Measurements from ENCODE around the gene IKZF2.

The IKZF2 gene

DNA sequence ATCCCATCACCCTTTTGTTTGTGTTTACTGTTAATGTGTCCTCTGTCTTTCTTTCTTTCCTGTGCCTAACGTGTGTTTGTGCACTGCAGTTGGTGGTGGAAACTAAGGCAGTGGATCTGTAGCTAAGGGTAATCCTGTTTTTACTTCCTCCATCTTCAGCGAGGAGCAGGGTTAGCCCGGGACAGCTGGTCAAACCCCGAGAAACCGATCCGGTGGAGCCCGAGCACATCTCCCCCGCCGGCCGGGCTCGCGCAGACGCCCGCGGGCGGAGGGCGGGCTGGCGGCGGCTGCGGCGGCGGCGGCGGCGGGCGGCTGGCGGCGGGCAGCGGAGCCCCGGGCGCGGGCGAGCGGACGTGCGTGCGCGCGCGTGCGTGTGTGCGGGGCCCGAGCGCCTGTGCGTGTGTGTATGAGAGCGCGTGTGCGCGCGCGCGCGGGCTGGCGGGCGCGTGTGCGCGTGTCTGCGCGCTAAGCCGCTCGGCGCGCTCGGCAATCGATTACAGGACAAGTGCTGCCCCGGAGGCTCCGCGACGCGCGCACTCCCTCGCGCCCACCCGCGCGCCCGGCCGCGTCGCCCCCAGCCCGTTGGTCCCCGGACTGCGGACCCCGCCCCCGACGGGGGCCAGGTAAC is at the start of gene IKZF2:
IKZF2 (minus strand) TSS at position 176 of the 628 bp plus-strand sequence. CDS start 2,983 bp downstream, outside the sequence.
- peak; percentile 86 for DNase-seq (ENCODE audit: extremely low read depth, low read depth)
- TF ChIP-seq, protein P1, sequence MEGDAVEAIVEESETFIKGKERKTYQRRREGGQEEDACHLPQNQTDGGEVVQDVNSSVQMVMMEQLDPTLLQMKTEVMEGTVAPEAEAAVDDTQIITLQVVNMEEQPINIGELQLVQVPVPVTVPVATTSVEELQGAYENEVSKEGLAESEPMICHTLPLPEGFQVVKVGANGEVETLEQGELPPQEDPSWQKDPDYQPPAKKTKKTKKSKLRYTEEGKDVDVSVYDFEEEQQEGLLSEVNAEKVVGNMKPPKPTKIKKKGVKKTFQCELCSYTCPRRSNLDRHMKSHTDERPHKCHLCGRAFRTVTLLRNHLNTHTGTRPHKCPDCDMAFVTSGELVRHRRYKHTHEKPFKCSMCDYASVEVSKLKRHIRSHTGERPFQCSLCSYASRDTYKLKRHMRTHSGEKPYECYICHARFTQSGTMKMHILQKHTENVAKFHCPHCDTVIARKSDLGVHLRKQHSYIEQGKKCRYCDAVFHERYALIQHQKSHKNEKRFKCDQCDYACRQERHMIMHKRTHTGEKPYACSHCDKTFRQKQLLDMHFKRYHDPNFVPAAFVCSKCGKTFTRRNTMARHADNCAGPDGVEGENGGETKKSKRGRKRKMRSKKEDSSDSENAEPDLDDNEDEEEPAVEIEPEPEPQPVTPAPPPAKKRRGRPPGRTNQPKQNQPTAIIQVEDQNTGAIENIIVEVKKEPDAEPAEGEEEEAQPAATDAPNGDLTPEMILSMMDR (IDR thresholded peaks at IDR 0.05; ENCODE audit: low read depth, low read length) = no peak

DNA sequence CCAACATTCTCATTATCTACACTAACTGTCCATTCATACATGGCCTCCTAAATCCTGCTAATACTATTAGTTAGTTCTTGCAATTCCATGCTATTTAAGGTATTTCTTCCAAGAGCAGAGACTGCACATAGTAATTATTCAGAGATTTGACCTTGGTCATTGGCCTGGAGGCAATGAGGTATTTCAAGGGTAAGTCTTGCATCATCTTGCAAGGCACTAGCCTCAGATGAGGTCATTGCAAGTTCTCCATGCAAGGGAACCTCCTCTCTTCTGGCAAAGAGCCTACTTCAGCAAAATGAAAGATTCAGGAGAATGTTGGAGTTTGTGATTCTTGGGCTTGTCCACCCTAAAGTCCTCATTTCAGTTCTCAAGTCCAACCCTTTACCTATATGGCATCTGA is 48.5 kb upstream of the IKZF2 start:
- peak; percentile 36 for DNase-seq (ENCODE audit: extremely low read depth, low read depth)
- TF ChIP-seq, protein P1 (IDR thresholded peaks at IDR 0.05; ENCODE audit: low read depth, low read length) = no peak

DNA sequence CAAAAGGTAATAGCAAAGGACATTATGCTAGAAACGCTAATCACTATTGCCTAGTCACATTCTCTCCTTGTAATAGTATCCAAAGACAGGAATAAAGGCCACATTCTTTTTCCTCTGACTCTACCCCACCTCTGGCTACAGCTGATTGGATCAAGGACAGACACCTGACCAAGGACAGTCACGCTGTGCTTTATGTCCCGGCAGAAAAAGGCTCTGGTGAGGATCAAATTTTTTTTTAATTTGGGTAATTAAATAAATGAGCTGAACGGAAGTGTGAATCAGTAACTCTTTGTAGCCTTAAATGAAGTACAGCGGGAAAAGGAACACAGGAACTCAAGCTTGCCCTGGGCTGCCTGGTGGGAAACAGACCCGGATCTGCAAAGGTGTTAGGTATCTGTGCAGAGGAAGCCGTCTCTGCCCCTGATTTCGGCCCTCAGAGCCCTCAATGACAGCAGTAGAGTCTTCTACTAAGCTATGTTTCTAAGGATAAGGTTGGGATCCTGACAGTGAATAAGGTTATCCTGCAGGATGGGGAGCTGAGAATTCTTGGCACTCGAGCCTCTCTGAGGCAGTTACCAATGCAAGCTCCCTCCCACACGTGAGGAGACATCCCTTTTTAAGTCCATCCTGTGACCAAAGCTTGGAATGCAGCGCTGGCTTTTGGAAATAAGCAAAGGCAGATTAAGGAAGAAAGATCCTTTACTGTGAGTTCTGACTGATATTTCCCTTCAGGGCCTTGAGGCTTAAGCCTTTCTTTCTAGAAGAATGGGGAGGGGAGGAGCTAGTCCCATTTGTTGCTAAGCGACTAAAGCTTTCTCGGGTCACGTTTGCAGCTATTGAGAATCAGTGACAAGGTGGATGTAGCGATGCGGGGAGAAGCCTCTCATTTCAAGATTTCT is 37.8 kb upstream of the IKZF2 start:
- DNase-seq (ENCODE audit: extremely low read depth, low read depth) = no peak
- TF ChIP-seq, protein P1 (IDR thresholded peaks at IDR 0.05; ENCODE audit: low read depth, low read length) = no peak

DNA sequence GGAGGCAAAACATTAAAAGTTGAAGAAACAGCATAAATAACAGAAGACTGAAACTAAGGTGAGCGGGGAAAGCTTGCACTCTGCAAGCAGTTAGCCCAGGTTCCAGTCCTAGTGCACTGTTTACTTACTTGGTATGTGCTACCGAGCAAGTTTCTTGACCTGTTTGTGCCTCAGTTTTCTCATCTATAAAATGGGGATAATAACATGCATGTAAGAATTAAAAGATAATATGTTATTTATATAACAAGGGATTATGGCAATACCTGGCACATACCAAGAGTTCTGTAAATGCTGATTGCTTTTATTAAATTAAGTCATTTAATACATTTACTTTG is 37.1 kb upstream of the IKZF2 start:
- DNase-seq (ENCODE audit: extremely low read depth, low read depth) = no peak
- TF ChIP-seq, protein P1 (IDR thresholded peaks at IDR 0.05; ENCODE audit: low read depth, low read length) = no peak

DNA sequence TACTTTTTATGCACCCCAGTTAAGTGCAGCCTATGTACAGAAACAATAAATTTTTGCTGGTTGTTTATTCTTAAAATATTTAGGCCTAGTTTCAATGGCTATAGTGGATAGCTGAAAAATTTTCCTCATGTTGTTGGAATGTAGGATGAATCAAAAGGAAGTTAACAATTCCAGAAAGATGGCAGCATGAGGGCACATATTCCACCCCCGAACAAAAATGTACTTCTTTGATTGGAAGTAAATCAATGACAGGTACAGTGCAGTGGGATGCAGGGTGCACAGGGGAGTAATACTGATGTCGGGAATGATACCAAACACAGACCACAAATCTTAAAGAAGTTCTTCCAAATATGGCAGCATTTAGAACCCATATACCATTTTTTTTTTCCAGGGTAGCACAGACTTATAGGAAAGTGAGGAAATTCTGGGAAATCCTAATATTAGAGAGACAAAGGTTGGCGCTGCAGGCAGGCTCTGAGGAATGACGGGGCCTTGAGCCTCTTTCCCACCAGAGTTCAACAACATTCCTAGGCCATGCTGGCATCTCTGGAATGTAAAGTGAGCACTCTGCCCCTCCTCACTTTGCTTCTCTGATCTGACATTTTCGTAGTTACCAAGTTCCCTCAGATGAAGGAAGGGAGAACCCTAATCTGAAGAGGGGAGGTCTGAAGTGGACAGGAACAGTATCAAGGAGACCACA is 36.6 kb upstream of the IKZF2 start:
- TF ChIP-seq, protein P1 (IDR thresholded peaks at IDR 0.05; ENCODE audit: low read depth, low read length) = no peak
- DNase-seq (ENCODE audit: extremely low read depth, low read depth) = no peak

DNA sequence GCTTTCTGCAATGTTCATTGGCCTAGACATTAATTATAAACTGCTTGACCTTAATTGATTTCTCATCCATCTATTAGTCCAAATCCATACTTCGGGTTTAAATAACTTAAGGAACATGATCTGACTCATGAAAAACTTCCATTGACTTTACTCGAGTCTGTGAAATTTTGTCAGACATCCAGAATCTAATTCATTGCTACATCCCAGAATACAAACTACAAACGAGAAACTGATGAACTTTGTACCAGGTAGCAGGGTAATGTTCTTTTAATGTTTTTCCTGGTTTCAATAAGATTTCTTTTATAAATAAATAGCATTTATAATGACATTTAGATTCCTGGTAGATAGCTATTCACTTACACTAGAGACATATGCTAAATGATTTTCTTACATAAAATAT is 36.0 kb upstream of the IKZF2 start:
- TF ChIP-seq, protein P1 (IDR thresholded peaks at IDR 0.05; ENCODE audit: low read depth, low read length) = no peak
- no peak for DNase-seq (ENCODE audit: extremely low read depth, low read depth)
